GM18867 (cell line): ENCODE results near the gene TTK.
"Not testable (repeated sequence)": the region's sequence is repeated elsewhere in the genome, so short reads cannot be mapped to it uniquely, and the experiment has no call there.

Experiments
- ATAC-seq: cut with Tn5 transposase; IDR thresholded peaks from one replicate; pipeline ENCODE4 v1.9.1; 2021; ENCODE audit warnings: mild to moderate bottlenecking, moderate library complexity; ENCODE audit not compliant: unreplicated experiment

TTK gene

GRCh38 chr6:80021131-80021530 is 16.7 kb downstream of the TTK start:
- ATAC-seq = no peak

GRCh38 chr6:80021591-80021990 is 17.1 kb downstream of the TTK start:
- ATAC-seq = no peak

- no peak for ATAC-seq
Measured at GRCh38 chr6:80022803-80023202, 18.4 kb downstream of the TTK start.

- no peak for ATAC-seq
Measured at GRCh38 chr6:80028589-80028988, 24.1 kb downstream of the TTK start.

- ATAC-seq = peak; percentile 84
Measured at GRCh38 chr6:80029470-80029869, 25.0 kb downstream of the TTK start.

GRCh38 chr6:80048220-80048619 is 43.8 kb downstream of the TTK start:
- not testable (repeated sequence) for ATAC-seq

GRCh38 chr6:80060774-80061173 is 56.3 kb downstream of the TTK start:
- no peak for ATAC-seq

- ATAC-seq = not testable (repeated sequence)
Measured at GRCh38 chr6:80068146-80068545, 63.7 kb downstream of the TTK start.

GRCh38 chr6:80070431-80070830 is 66.0 kb downstream of the TTK start:
- ATAC-seq = not testable (repeated sequence)

GRCh38 chr6:80077067-80077466 is 72.6 kb downstream of the TTK start:
- ATAC-seq = no peak

- no peak for ATAC-seq
Measured at GRCh38 chr6:80088637-80089036, 84.2 kb downstream of the TTK start.

- ATAC-seq = no peak
Measured at GRCh38 chr6:80091506-80091905, 87.1 kb downstream of the TTK start.
